HEK293 (cell line): ENCODE results near the gene TMEFF1.

Experiments used
- CTCF ChIA-PET: fragments of 350-600 bp; formaldehyde crosslinking; extraction: SDS; loops from one replicate; lab custom pipeline; 2021; ENCODE audit warnings: antibody characterized with exemption; lab: Yijun Ruan, JAX
- POLR2A ChIA-PET: fragments of 300-600 bp; formaldehyde crosslinking; extraction: SDS; loops from one replicate; lab custom pipeline; 2020; ENCODE audit warnings: antibody characterized with exemption, inconsistent platforms; lab: Yijun Ruan, JAX
- H3K27ac ChIP-seq: fragments of 200-500 bp; sonication (Bioruptor generic); 2 replicates; pipeline ENCODE4 v1.5.1; 2014; ENCODE audit warnings: low read depth, low read length, control low read depth, inconsistent platforms; ENCODE audit errors: extremely low read depth
- H3K36me3 ChIP-seq, 2 experiments: fragments of 200-500 bp in 1 of 2; sonication (Bioruptor generic) in 1 of 2; 1 replicate in 1 of 2; 2 replicates in 1 of 2; pipeline ENCODE4 v1.5.1; 2014 to 2017; ENCODE audit warnings: inconsistent platforms in 2 of 2, low read length in 2 of 2; ENCODE audit not compliant: control insufficient read depth in 2 of 2, insufficient read depth in 1 of 2
- H3K4me1 ChIP-seq: fragments of 200-500 bp; sonication (Bioruptor generic); 2 replicates; pipeline ENCODE4 v1.5.1; 2014; ENCODE audit warnings: mild to moderate bottlenecking, low read length, inconsistent platforms; ENCODE audit not compliant: control insufficient read depth, insufficient read depth
- H3K4me3 ChIP-seq: 2 replicates; pipeline ENCODE4 v1.5.1; 2011; ENCODE audit warnings: low read depth, mild to moderate bottlenecking, control low read depth, low read length, moderate library complexity
- H3K9me3 ChIP-seq: fragments of 200-500 bp; sonication (Bioruptor generic); 2 replicates; pipeline ENCODE4 v1.5.1; 2014; ENCODE audit warnings: low read depth, low read length, inconsistent platforms; ENCODE audit not compliant: control insufficient read depth, insufficient read depth
- BCL11A ChIP-seq: fragments of 450-650 bp; formaldehyde crosslinking; IDR thresholded peaks from 2 replicates; pipeline ENCODE4 v1.5.1; 2016; ENCODE audit warnings: low read depth, missing biosample characterization, missing genetic modification characterization
- EGR2 ChIP-seq: fragments of 450-650 bp; formaldehyde crosslinking; IDR thresholded peaks from 2 replicates; pipeline ENCODE4 v1.5.1; 2016; ENCODE audit warnings: low read depth, missing biosample characterization, missing genetic modification characterization
- GLI2 ChIP-seq: fragments of 450-650 bp; formaldehyde crosslinking; IDR thresholded peaks from 2 replicates; pipeline ENCODE4; 2017; ENCODE audit warnings: missing biosample characterization, missing genetic modification characterization, low read depth, borderline replicate concordance
- HIC1 ChIP-seq: fragments of 450-650 bp; formaldehyde crosslinking; IDR thresholded peaks from 2 replicates; pipeline ENCODE4 v1.5.1; 2016; ENCODE audit warnings: missing biosample characterization, missing genetic modification characterization
- KLF9 ChIP-seq: fragments of 450-650 bp; formaldehyde crosslinking; IDR thresholded peaks from 2 replicates; pipeline ENCODE4 v1.5.1; 2016; ENCODE audit warnings: missing biosample characterization, missing genetic modification characterization, low read depth
- WT1 ChIP-seq: fragments of 450-650 bp; formaldehyde crosslinking; IDR thresholded peaks from 2 replicates; pipeline ENCODE4 v1.5.1; 2016; ENCODE audit warnings: missing biosample characterization, missing genetic modification characterization
- ZBTB17 ChIP-seq: fragments of 450-650 bp; formaldehyde crosslinking; IDR thresholded peaks from 2 replicates; pipeline ENCODE4 v1.5.1; 2016; ENCODE audit warnings: missing biosample characterization, missing genetic modification characterization
- ZBTB20 ChIP-seq: fragments of 450-650 bp; formaldehyde crosslinking; IDR thresholded peaks from 2 replicates; pipeline ENCODE4 v1.5.1; 2016; ENCODE audit warnings: missing biosample characterization, missing genetic modification characterization
- ZBTB48 ChIP-seq: fragments of 450-650 bp; formaldehyde crosslinking; IDR thresholded peaks from 2 replicates; pipeline ENCODE4 v1.5.1; 2016; ENCODE audit warnings: missing biosample characterization, missing genetic modification characterization
- ZFP69B ChIP-seq: fragments of 450-650 bp; formaldehyde crosslinking; IDR thresholded peaks from 2 replicates; pipeline ENCODE4 v1.5.1; 2016; ENCODE audit warnings: missing biosample characterization, missing genetic modification characterization
- ZNF18 ChIP-seq: fragments of 450-650 bp; formaldehyde crosslinking; IDR thresholded peaks from 2 replicates; pipeline ENCODE4 v1.5.1; 2016; ENCODE audit warnings: missing biosample characterization, missing genetic modification characterization
- ZNF2 ChIP-seq: fragments of 450-650 bp; formaldehyde crosslinking; IDR thresholded peaks from 2 replicates; pipeline ENCODE4 v1.5.1; 2016; ENCODE audit warnings: missing biosample characterization, missing genetic modification characterization
- ZNF341 ChIP-seq: fragments of 450-650 bp; formaldehyde crosslinking; IDR thresholded peaks from 2 replicates; pipeline ENCODE4; 2016; ENCODE audit warnings: low read depth, missing biosample characterization, missing genetic modification characterization
- ZNF391 ChIP-seq: fragments of 450-650 bp; formaldehyde crosslinking; IDR thresholded peaks from 2 replicates; pipeline ENCODE4 v1.5.1; 2016; ENCODE audit warnings: low read depth, missing biosample characterization, missing genetic modification characterization, borderline replicate concordance
- ZNF394 ChIP-seq: fragments of 450-650 bp; formaldehyde crosslinking; IDR thresholded peaks from 2 replicates; pipeline ENCODE4 v1.5.1; 2016; ENCODE audit warnings: missing biosample characterization, missing genetic modification characterization, mild to moderate bottlenecking, moderate library complexity, borderline replicate concordance
- ZNF521 ChIP-seq: fragments of 450-650 bp; formaldehyde crosslinking; IDR thresholded peaks from 2 replicates; pipeline ENCODE4 v1.5.1; 2017; ENCODE audit warnings: missing biosample characterization, mild to moderate bottlenecking, missing genetic modification characterization
- ZNF530 ChIP-seq: fragments of 450-650 bp; formaldehyde crosslinking; IDR thresholded peaks from 2 replicates; pipeline ENCODE4 v1.5.1; 2016; ENCODE audit warnings: low read depth, missing biosample characterization, missing genetic modification characterization
- ZNF560 ChIP-seq: fragments of 450-650 bp; formaldehyde crosslinking; IDR thresholded peaks from 2 replicates; pipeline ENCODE4 v1.5.1; 2017; ENCODE audit warnings: missing biosample characterization, missing genetic modification characterization, borderline replicate concordance
- ZNF600 ChIP-seq: fragments of 450-650 bp; formaldehyde crosslinking; IDR thresholded peaks from 2 replicates; pipeline ENCODE4 v1.5.1; 2016; ENCODE audit warnings: missing biosample characterization, missing genetic modification characterization
- ZNF624 ChIP-seq: fragments of 450-650 bp; formaldehyde crosslinking; IDR thresholded peaks from 2 replicates; pipeline ENCODE4 v1.5.1; 2017; ENCODE audit warnings: missing biosample characterization, missing genetic modification characterization
- ZNF629 ChIP-seq: fragments of 450-650 bp; formaldehyde crosslinking; IDR thresholded peaks from 2 replicates; pipeline ENCODE4 v1.5.1; 2017; ENCODE audit warnings: missing biosample characterization, missing genetic modification characterization
- ZNF654 ChIP-seq: fragments of 450-650 bp; formaldehyde crosslinking; IDR thresholded peaks from 2 replicates; pipeline ENCODE4 v1.5.1; 2016; ENCODE audit warnings: low read depth, missing biosample characterization, missing genetic modification characterization
- ZNF791 ChIP-seq: fragments of 450-650 bp; formaldehyde crosslinking; IDR thresholded peaks from 2 replicates; pipeline ENCODE4 v1.5.1; 2016; ENCODE audit warnings: missing biosample characterization, missing genetic modification characterization
- ZSCAN16 ChIP-seq: fragments of 450-650 bp; formaldehyde crosslinking; IDR thresholded peaks from 2 replicates; pipeline ENCODE4 v1.5.1; 2016; ENCODE audit warnings: missing biosample characterization, missing genetic modification characterization
- TF ChIP-seq, protein P1 (sequence below): fragments of 450-650 bp; formaldehyde crosslinking; IDR thresholded peaks from 2 replicates; pipeline ENCODE4 v1.5.1; 2016; ENCODE audit warnings: missing biosample characterization, missing genetic modification characterization
- TF ChIP-seq, protein P2 (sequence below): fragments of 450-650 bp; IDR thresholded peaks from 2 replicates; pipeline ENCODE4 v1.5.1; 2018; ENCODE audit warnings: missing biosample characterization, missing genetic modification characterization
- TF ChIP-seq, protein P3 (sequence below): fragments of 450-650 bp; formaldehyde crosslinking; IDR thresholded peaks from 2 replicates; pipeline ENCODE4 v1.5.1; 2016; ENCODE audit warnings: missing biosample characterization, missing genetic modification characterization

TMEFF1 gene

DNA sequence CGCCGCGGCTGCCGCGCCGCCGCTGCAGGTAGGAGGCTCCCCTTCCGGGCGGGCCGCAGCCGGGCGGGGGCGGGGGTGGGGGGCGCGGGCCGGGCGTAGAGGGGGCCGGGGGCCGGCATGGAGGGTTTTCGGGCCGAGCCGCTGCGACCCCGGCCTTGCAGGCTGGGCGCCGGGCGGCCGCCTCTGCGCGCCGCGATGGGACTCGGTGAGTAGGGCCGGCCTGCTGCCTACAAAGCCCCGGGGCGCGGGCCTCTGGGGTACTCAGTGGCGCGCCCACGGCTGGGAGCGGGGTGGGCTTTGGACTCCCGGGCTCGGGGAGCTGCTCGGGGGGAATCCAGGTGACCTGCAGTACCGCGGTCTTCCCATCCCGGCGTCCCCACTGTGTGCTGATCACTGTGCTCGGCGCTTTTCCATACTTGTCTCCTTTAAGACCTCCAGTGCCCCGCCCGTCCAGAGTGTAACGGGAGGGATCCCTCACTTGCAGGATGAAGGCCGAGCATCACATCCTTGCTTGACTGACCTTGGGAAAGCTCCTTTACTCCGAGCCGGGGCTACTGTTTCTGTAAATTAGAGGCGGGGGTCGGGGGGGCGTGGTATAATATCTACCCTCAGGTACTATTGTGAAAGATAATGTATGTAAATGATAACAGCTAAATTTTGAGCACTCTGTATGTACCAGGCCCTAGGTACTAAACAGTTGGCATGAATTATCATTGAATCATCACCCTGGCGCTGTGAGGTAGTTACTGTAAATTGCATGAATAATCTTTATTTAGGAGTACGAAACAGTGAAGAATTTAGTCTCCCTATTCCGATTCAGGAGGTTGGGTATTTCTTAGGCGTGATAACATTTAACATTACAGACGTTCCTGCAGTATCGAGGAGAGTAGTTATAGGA, 45.3 kb upstream of the TMEFF1 start:
- H3K27ac ChIP-seq = peak overlapping the region; percentile 88
- peaks cover 10% of the 10 kb centered on the region; the same call in 1 of the 2 replicates for H3K4me1 ChIP-seq
- H3K9me3 ChIP-seq = no peaks in the 10 kb centered on the region
- CTCF ChIA-PET = interaction anchor here (0.5 to 4.2 kb wide), 9 partner anchors 10 to 174 kb away, joined by 3 to 26 read pairs (median 3); no protein-coding TSS in a partner anchor
- H3K4me3 ChIP-seq = peak overlapping the region; percentile 76
- H3K36me3 ChIP-seq = no peaks in the 10 kb centered on the region
- POLR2A ChIA-PET = interaction anchor here (0.5 to 1.1 kb wide), 5 partner anchors 10 to 160 kb away, joined by 3 to 10 read pairs (median 6); partner anchors contain the start of gene TEX10
- TF ChIP-seq, protein P1, sequence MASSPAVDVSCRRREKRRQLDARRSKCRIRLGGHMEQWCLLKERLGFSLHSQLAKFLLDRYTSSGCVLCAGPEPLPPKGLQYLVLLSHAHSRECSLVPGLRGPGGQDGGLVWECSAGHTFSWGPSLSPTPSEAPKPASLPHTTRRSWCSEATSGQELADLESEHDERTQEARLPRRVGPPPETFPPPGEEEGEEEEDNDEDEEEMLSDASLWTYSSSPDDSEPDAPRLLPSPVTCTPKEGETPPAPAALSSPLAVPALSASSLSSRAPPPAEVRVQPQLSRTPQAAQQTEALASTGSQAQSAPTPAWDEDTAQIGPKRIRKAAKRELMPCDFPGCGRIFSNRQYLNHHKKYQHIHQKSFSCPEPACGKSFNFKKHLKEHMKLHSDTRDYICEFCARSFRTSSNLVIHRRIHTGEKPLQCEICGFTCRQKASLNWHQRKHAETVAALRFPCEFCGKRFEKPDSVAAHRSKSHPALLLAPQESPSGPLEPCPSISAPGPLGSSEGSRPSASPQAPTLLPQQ (tag by site-specific recombination) = peak; percentile 39; the same call in 1 of the 2 replicates
- no peak for TF ChIP-seq HIC1 (tag by site-specific recombination)
- no peak for TF ChIP-seq ZSCAN16 (tag by site-specific recombination)
- TF ChIP-seq EGR2 (tag by site-specific recombination) = no peak
- 0 out of 2 replicates have a peak, but pooled peaks have one; percentile 19 for TF ChIP-seq ZBTB48 (tag by site-specific recombination)
- TF ChIP-seq BCL11A (tag by site-specific recombination) = no peak
- no peak for TF ChIP-seq ZNF391 (tag by site-specific recombination)
- no peak for TF ChIP-seq GLI2
- no peak for TF ChIP-seq ZNF530
- TF ChIP-seq ZNF18 = no peak
- peak; percentile 49; the same call in 1 of the 2 replicates for TF ChIP-seq ZBTB20 (tag by site-specific recombination)
- TF ChIP-seq ZNF654 (tag by site-specific recombination) = no peak
- no peak for TF ChIP-seq WT1 (tag by site-specific recombination)
- TF ChIP-seq, protein P2, sequence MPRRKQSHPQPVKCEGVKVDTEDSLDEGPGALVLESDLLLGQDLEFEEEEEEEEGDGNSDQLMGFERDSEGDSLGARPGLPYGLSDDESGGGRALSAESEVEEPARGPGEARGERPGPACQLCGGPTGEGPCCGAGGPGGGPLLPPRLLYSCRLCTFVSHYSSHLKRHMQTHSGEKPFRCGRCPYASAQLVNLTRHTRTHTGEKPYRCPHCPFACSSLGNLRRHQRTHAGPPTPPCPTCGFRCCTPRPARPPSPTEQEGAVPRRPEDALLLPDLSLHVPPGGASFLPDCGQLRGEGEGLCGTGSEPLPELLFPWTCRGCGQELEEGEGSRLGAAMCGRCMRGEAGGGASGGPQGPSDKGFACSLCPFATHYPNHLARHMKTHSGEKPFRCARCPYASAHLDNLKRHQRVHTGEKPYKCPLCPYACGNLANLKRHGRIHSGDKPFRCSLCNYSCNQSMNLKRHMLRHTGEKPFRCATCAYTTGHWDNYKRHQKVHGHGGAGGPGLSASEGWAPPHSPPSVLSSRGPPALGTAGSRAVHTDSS (tag by site-specific recombination) = peak; percentile 30; the same call in 1 of the 2 replicates
- TF ChIP-seq ZNF394 (tag by site-specific recombination) = no peak
- TF ChIP-seq ZNF2 (tag by site-specific recombination) = no peak
- TF ChIP-seq ZNF791 (tag by site-specific recombination) = no peak
- 0 out of 2 replicates have a peak, but pooled peaks have one; percentile 19 for TF ChIP-seq KLF9 (tag by site-specific recombination)
- TF ChIP-seq ZFP69B (tag by site-specific recombination) = no peak
- TF ChIP-seq, protein P3, sequence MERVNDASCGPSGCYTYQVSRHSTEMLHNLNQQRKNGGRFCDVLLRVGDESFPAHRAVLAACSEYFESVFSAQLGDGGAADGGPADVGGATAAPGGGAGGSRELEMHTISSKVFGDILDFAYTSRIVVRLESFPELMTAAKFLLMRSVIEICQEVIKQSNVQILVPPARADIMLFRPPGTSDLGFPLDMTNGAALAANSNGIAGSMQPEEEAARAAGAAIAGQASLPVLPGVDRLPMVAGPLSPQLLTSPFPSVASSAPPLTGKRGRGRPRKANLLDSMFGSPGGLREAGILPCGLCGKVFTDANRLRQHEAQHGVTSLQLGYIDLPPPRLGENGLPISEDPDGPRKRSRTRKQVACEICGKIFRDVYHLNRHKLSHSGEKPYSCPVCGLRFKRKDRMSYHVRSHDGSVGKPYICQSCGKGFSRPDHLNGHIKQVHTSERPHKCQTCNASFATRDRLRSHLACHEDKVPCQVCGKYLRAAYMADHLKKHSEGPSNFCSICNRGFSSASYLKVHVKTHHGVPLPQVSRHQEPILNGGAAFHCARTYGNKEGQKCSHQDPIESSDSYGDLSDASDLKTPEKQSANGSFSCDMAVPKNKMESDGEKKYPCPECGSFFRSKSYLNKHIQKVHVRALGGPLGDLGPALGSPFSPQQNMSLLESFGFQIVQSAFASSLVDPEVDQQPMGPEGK (tag by site-specific recombination) = peak; percentile 26; the same call in 1 of the 2 replicates
- no peak for TF ChIP-seq ZNF560 (tag by site-specific recombination)
- TF ChIP-seq ZNF341 = no peak
- no peak for TF ChIP-seq ZNF521 (tag by site-specific recombination)
- no peak for TF ChIP-seq ZNF624 (tag by site-specific recombination)
- 0 out of 2 replicates have a peak, but pooled peaks have one; percentile 39 for TF ChIP-seq ZNF600 (tag by site-specific recombination)
- peak; percentile 81 for TF ChIP-seq ZBTB17 (tag by site-specific recombination)
- 0 out of 2 replicates have a peak, but pooled peaks have one; percentile 32 for TF ChIP-seq ZNF629 (tag by site-specific recombination)
